Measurements from ENCODE around the gene KLHL13. TPM values are rescaled to one million over a fixed set of nuclear protein-coding genes. Genes with fewer than 3 reads are reported as not detected.
"Not testable (repeated sequence)": the region's sequence is repeated elsewhere in the genome, so short reads cannot be mapped to it uniquely, and the experiment has no call there.

Gene KLHL13
- total RNA-seq, 2 experiments from 2014 or later: 0.27 to 0.35 TPM

GRCh38 chrX:118058924-118059323 is 57.7 kb downstream of the KLHL13 start:
- no peak overlapping the region for H3K27ac Mint-ChIP-seq
- H3K9me3 Mint-ChIP-seq: no peaks in the 10 kb centered on the region
- H3K4me1 Mint-ChIP-seq: no peaks in the 10 kb centered on the region
- no peak overlapping the region for H3K4me3 Mint-ChIP-seq
- H3K36me3 Mint-ChIP-seq (ENCODE audit: low read depth): no peaks in the 10 kb centered on the region
- DNase-seq: no peak
- ChIA-PET POLR2A (no interaction called here), CTCF (interaction anchor here (0.7 to 1.4 kb wide), 2 partner anchors 8 to 197 kb away, joined by 3 read pairs; no protein-coding TSS in a partner anchor)
- no peaks in the 10 kb centered on the region for H3K27me3 Mint-ChIP-seq

DNA sequence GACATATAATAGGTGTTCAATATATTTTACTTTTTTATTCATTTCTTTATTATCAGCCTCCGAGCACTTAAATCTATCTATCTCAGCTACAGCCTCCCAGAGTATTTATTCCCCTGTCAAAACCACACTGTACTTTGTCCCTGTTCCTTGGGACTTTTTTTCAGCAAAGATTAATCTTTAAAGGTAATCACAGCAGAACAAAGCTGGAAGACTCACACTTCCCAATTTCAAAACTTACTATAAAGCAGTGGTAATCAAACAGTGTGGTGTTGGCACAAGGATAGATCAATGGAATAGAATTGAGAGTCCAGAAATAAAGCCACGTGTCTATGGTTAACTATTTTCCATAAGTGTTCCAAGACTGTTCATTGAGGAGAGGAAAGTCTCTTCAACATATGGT is 59.7 kb downstream of the KLHL13 start:
- H3K4me1 Mint-ChIP-seq: no peaks in the 10 kb centered on the region
- H3K4me3 Mint-ChIP-seq: no peak overlapping the region
- no peak for DNase-seq
- H3K27ac Mint-ChIP-seq: no peak overlapping the region
- H3K36me3 Mint-ChIP-seq (ENCODE audit: low read depth): no peaks in the 10 kb centered on the region
- H3K27me3 Mint-ChIP-seq: no peaks in the 10 kb centered on the region
- POLR2A ChIA-PET: interaction anchor here (0.6 kb wide), 1 partner anchor 1185 kb away, joined by 4 read pairs; no protein-coding TSS in a partner anchor
- no peaks in the 10 kb centered on the region for H3K9me3 Mint-ChIP-seq
- CTCF ChIA-PET: no interaction called here

GRCh38 chrX:118049713-118050112 is 66.9 kb downstream of the KLHL13 start:
- H3K27ac Mint-ChIP-seq: no peak overlapping the region
- H3K9me3 Mint-ChIP-seq: no peaks in the 10 kb centered on the region
- H3K4me1 Mint-ChIP-seq: no peaks in the 10 kb centered on the region
- no peaks in the 10 kb centered on the region for H3K36me3 Mint-ChIP-seq (ENCODE audit: low read depth)
- DNase-seq: no peak
- CTCF ChIA-PET: no interaction called here
- no peak overlapping the region for H3K4me3 Mint-ChIP-seq
- POLR2A ChIA-PET: no interaction called here
- no peaks in the 10 kb centered on the region for H3K27me3 Mint-ChIP-seq

DNA sequence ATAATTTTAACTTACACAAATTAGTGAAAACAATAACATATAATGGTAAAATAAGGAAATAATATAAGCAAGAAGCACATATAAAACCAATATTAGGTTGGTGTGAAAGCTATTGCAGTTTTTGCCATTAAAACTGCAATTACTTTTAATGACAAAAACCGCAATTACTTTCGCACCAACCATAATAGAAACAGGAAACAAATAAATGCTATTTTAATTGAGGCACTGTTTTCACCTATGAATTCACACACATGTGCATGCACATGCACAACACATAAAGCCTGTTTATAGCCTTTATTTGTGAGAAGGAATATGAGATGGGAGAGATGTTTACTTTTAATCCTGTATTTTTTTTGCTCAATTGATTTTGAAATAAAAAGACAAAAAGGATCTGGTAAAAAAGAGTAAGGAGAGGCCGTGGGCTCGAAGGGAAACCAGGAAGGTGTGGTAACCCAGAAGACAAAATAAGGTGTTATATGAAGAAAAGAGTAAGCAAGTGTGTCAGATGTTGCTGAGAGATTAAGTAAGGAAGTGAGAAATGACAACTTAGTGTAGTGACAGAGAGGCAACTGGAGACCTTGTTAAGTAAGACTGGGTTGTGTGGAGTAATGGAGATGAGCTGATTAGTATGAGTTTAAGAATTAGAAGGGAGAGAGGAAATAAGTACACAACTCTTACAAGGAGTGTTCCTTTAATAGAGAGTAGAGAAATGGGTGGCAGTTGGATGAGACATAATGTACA is 69.0 kb downstream of the KLHL13 start:
- no peak overlapping the region for H3K27ac Mint-ChIP-seq
- POLR2A ChIA-PET: no interaction called here
- H3K4me1 Mint-ChIP-seq: no peaks in the 10 kb centered on the region
- no peak for DNase-seq
- no peaks in the 10 kb centered on the region for H3K9me3 Mint-ChIP-seq
- no peaks in the 10 kb centered on the region for H3K36me3 Mint-ChIP-seq (ENCODE audit: low read depth)
- no peak overlapping the region for H3K4me3 Mint-ChIP-seq
- CTCF ChIA-PET: no interaction called here
- no peaks in the 10 kb centered on the region for H3K27me3 Mint-ChIP-seq

GRCh38 chrX:118039591-118039990 is 77.0 kb downstream of the KLHL13 start:
- Mint-ChIP-seq H3K9me3 (peaks cover 4% of the 10 kb centered on the region), H3K36me3 (ENCODE audit: low read depth) (no peaks in the 10 kb centered on the region), H3K4me3 (no peak overlapping the region), H3K27me3 (no peaks in the 10 kb centered on the region), H3K27ac (no peak overlapping the region), H3K4me1 (no peaks in the 10 kb centered on the region)
- ChIA-PET POLR2A (interaction anchor here (0.7 kb wide), 1 partner anchor 179 kb away, joined by 6 read pairs; no protein-coding TSS in a partner anchor), CTCF (no interaction called here)
- DNase-seq: no peak

DNA sequence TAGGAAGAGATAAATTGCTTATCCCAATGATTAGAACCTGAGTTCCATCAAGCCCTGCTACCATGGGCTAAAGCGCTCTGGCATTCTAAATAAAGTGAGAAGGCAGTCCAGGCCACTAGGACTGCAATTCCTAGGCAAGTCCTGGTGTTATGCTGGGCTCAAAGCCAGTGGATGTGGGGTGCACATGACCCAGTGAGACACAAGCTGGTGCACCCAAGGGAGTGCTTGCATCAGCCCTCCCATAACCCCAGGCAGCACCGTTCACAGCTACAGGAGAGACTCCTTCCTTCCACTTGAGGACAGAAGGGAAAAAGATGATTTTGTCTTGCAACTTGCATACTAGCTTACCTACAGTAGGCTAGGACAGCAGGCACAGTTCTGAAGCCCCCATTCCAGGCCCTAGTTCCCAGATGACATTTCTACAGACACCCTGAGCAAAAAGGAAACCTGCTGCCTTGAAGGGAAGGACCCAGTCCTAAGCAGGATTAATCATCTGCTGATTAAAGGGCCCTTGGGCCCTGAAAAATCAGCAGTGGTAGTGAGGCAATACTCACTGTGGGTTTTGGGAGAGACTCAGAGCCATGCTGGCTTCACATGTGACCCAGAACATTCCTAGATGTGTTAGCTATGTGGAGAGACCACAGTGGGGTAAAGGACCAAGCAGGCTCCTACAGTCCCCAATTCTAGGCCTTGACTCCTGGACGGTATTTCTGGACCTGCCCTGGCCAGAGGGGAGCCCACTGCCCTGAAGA is 77.8 kb downstream of the KLHL13 start:
- Mint-ChIP-seq H3K9me3 (peaks cover 4% of the 10 kb centered on the region), H3K27ac (no peak overlapping the region), H3K4me3 (no peak overlapping the region), H3K36me3 (ENCODE audit: low read depth) (no peaks in the 10 kb centered on the region), H3K27me3 (no peaks in the 10 kb centered on the region), H3K4me1 (no peaks in the 10 kb centered on the region)
- CTCF ChIA-PET: no interaction called here
- no peak for DNase-seq
- POLR2A ChIA-PET: interaction anchor here (0.7 kb wide), 1 partner anchor 180 kb away, joined by 6 read pairs; no protein-coding TSS in a partner anchor

DNA sequence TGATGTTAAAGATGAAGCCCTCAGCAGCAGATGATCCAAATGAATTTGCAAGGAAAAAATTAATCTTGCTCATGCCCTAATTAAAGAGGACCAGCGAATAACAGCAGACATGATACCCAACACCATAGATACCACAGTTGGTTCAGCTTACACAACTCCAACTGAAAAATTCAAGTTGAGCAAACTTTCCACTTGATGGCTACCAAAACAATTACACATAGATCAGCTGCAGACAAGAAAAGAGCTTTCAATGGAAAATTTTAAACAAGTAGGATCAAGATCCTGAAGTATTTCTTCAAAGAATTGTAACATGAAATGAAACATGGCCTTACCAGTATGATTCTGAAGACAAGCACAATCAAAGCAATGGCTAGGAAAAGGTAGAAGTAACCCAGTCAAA is 90.0 kb downstream of the KLHL13 start:
- CTCF ChIA-PET: no interaction called here
- Mint-ChIP-seq H3K27ac (no peak overlapping the region), H3K4me3 (no peak overlapping the region), H3K36me3 (ENCODE audit: low read depth) (no peaks in the 10 kb centered on the region), H3K27me3 (no peaks in the 10 kb centered on the region), H3K4me1 (no peaks in the 10 kb centered on the region), H3K9me3 (no peaks in the 10 kb centered on the region)
- no peak for DNase-seq
- POLR2A ChIA-PET: no interaction called here

GRCh38 chrX:118025226-118025625 is 91.4 kb downstream of the KLHL13 start:
- H3K36me3 Mint-ChIP-seq (ENCODE audit: low read depth): no peaks in the 10 kb centered on the region
- ChIA-PET POLR2A (no interaction called here), CTCF (no interaction called here)
- H3K9me3 Mint-ChIP-seq: no peaks in the 10 kb centered on the region
- no peaks in the 10 kb centered on the region for H3K4me1 Mint-ChIP-seq
- DNase-seq: no peak
- no peak overlapping the region for H3K27ac Mint-ChIP-seq
- H3K4me3 Mint-ChIP-seq: no peak overlapping the region
- no peaks in the 10 kb centered on the region for H3K27me3 Mint-ChIP-seq

- no peaks in the 10 kb centered on the region for H3K4me1 Mint-ChIP-seq
- POLR2A ChIA-PET: no interaction called here
- H3K27me3 Mint-ChIP-seq: no peaks in the 10 kb centered on the region
- no peak overlapping the region for H3K27ac Mint-ChIP-seq
- DNase-seq: no peak
- no peak overlapping the region for H3K4me3 Mint-ChIP-seq
- CTCF ChIA-PET: no interaction called here
- H3K36me3 Mint-ChIP-seq (ENCODE audit: low read depth): no peaks in the 10 kb centered on the region
- no peaks in the 10 kb centered on the region for H3K9me3 Mint-ChIP-seq
Observed at GRCh38 chrX:118024482-118024881, 92.1 kb downstream of the KLHL13 start.

DNA sequence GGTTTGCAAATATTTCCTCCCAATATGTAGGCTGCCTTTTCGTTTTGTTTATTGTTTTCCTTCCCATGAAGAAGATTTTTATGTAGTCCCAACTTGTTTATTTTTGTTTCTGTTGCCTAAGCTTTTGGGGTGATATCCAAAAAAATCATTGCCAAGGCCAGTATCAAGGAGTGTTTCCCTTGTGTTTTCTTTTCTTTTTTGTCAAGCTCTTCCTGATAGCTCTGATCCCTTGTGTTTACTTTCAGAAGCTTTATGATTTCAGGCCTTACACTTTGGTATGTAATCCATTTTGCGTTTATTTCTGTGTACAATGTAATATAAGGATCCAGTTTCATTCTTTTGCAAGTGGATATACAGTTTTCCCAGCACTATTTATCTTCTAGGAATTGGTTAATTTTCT is 93.9 kb downstream of the KLHL13 start:
- POLR2A ChIA-PET: no interaction called here

DNA sequence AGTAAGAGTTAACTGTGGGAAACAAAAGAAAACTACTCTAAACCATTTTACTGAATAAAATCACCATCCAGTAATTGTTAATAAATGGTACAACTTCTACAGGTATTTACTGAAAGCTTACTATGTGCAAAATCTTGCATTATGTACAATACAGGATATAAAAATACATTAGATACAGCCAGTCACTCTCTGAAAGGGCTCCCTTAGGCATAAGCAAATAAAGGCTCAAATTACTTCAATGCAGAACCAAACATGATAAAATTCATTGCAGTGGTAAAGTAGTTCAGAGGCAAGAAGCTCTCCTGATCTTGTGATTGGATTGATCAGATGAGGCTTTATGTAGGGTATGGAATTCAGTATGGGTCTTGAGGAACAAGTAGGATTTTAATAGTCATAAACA is 100.2 kb downstream of the KLHL13 start:
- ChIA-PET CTCF (no interaction called here), POLR2A (no interaction called here)
- Mint-ChIP-seq H3K27ac (no peak overlapping the region), H3K27me3 (no peaks in the 10 kb centered on the region), H3K9me3 (peaks cover 3% of the 10 kb centered on the region), H3K36me3 (ENCODE audit: low read depth) (no peaks in the 10 kb centered on the region), H3K4me3 (no peak overlapping the region), H3K4me1 (no peaks in the 10 kb centered on the region)
- DNase-seq: no peak

More for the DNA sequence above, 93.9 kb downstream of the KLHL13 start:
- H3K9me3 Mint-ChIP-seq: no peaks in the 10 kb centered on the region
- no peak overlapping the region for H3K27ac Mint-ChIP-seq
- no peak overlapping the region for H3K4me3 Mint-ChIP-seq
- H3K27me3 Mint-ChIP-seq: no peaks in the 10 kb centered on the region
- H3K36me3 Mint-ChIP-seq (ENCODE audit: low read depth): no peaks in the 10 kb centered on the region
- DNase-seq: no peak
- no peaks in the 10 kb centered on the region for H3K4me1 Mint-ChIP-seq
- CTCF ChIA-PET: no interaction called here

- H3K4me3 Mint-ChIP-seq; CTCF ChIA-PET; DNase-seq; H3K27ac Mint-ChIP-seq; POLR2A ChIA-PET; H3K4me1 Mint-ChIP-seq; H3K36me3 Mint-ChIP-seq (ENCODE audit: low read depth); H3K9me3 Mint-ChIP-seq; H3K27me3 Mint-ChIP-seq: not testable (repeated sequence)
Observed at GRCh38 chrX:118002417-118002816, 114.2 kb downstream of the KLHL13 start.

- ChIA-PET CTCF (no interaction called here), POLR2A (no interaction called here)
- Mint-ChIP-seq H3K4me3 (no peak overlapping the region), H3K9me3 (no peaks in the 10 kb centered on the region), H3K4me1 (no peaks in the 10 kb centered on the region), H3K36me3 (ENCODE audit: low read depth) (no peaks in the 10 kb centered on the region), H3K27ac (no peak overlapping the region), H3K27me3 (no peaks in the 10 kb centered on the region)
- DNase-seq: no peak
Observed at GRCh38 chrX:118000518-118000917, 116.1 kb downstream of the KLHL13 start.

DNA sequence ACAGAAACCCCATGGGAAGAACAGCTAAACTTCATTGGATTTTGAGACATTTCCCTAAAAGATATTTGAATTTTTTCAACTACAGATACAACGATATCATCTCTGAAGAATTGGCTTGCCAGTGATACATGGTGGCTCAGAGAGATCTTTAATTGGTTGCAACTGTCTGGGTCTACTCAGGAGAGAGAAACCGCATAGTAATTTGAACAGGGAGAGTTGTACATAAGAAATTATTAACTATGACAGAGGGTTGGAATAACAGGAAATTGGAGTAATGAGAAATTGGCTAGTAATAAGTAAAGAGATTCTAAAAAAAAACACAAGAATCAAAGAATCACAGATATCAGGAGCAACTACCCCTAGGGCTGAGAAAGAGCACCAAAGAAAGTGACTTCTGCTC is 118.4 kb downstream of the KLHL13 start:
- Mint-ChIP-seq H3K4me3 (no peak overlapping the region), H3K36me3 (ENCODE audit: low read depth) (no peaks in the 10 kb centered on the region), H3K4me1 (no peaks in the 10 kb centered on the region), H3K27ac (no peak overlapping the region), H3K27me3 (no peaks in the 10 kb centered on the region), H3K9me3 (no peaks in the 10 kb centered on the region)
- ChIA-PET POLR2A (no interaction called here), CTCF (no interaction called here)
- DNase-seq: no peak

All from activated CD4-positive, alpha-beta T cell treated with anti-CD3 and anti-CD28 coated beads, Interleukin-2, amount 10 ng/mL, durations not matched to agents 7 days and 5 days (primary cell).